OCI-LY3 (cell line): ENCODE results near the gene ESPL1.

Source experiments
- H2AFZ ChIP-seq: fragments of 200-600, 300-600 bp; shearing (Covaris generic); 2 replicates; pipeline ENCODE4 v1.6.0; 2014; ENCODE audit warnings: antibody characterized with exemption, low read depth, low read length
- H3K27ac ChIP-seq: fragments of 200-600, 300-600 bp; sonication (generic); 2 replicates; pipeline ENCODE4 v1.5.1; 2014; ENCODE audit warnings: mild to moderate bottlenecking, low read length, moderate library complexity, mixed read lengths
- H3K27me3 ChIP-seq: fragments of 200-600, 300-600 bp; sonication (generic); 2 replicates; pipeline ENCODE4 v1.6.1; 2014; ENCODE audit warnings: low read depth, low read length, mixed read lengths
- H3K36me3 ChIP-seq: fragments of 200-600, 300-600 bp; sonication (generic); replicated peaks from 2 replicates; pipeline ENCODE3; 2014; ENCODE audit warnings: low read depth, low read length, mixed read lengths
- H3K4me1 ChIP-seq: fragments of 300-600, 200-600 bp; sonication (generic); 2 replicates; pipeline ENCODE4 v1.6.1; 2014; ENCODE audit warnings: low read length, mixed read lengths
- H3K4me2 ChIP-seq: fragments of 200-600, 300-600 bp; sonication (generic); 2 replicates; pipeline ENCODE4 v1.6.1; 2014; ENCODE audit warnings: low read length, mixed read lengths
- H3K4me3 ChIP-seq: fragments of 300-600, 200-600 bp; sonication (generic); 2 replicates; pipeline ENCODE4 v1.5.1; 2014; ENCODE audit warnings: antibody characterized with exemption, mild to moderate bottlenecking, low read length, moderate library complexity
- H3K79me2 ChIP-seq: fragments of 300-600, 200-600 bp; shearing (Covaris generic); 2 replicates; pipeline ENCODE4 v1.6.1; 2014; ENCODE audit warnings: mild to moderate bottlenecking, low read length, mixed read lengths
- H3K9ac ChIP-seq: fragments of 300-600, 200-600 bp; shearing (Covaris generic); 2 replicates; pipeline ENCODE4 v1.6.0; 2014; ENCODE audit warnings: mild to moderate bottlenecking, low read length, moderate library complexity
- H3K9me3 ChIP-seq: fragments of 200-600, 300-600 bp; shearing (Covaris generic); 2 replicates; pipeline ENCODE4 v1.6.1; 2014; ENCODE audit warnings: low read length, mixed read lengths; ENCODE audit not compliant: insufficient read depth
- H4K20me1 ChIP-seq: fragments of 200-600, 300-600 bp; sonication (generic); 2 replicates; pipeline ENCODE4 v1.6.1; 2016; ENCODE audit warnings: low read length, mixed read lengths; ENCODE audit not compliant: insufficient read depth
- CTCF ChIP-seq: fragments of 200-600, 300-600 bp; sonication (generic); IDR thresholded peaks from 2 replicates; pipeline ENCODE4 v1.5.1; 2014; ENCODE audit warnings: antibody characterized with exemption, low read length, low read depth
- EZH2phosphoT487 ChIP-seq: fragments of 200-600 bp; shearing (Covaris generic); IDR thresholded peaks from 2 replicates; pipeline ENCODE4 v1.6.1; 2018; ENCODE audit warnings: antibody characterized with exemption, mixed run types, low read depth

Gene ESPL1

GRCh38 chr12:53324113-53324778, 56.1 kb downstream of the ESPL1 start:
- peak overlapping the region; percentile 86 for H3K4me3 ChIP-seq
- H3K9me3 ChIP-seq, result no peaks in the 10 kb centered on the region
- peaks cover 18% of the 10 kb centered on the region for H3K27me3 ChIP-seq
- H3K27ac ChIP-seq, result peak overlapping the region; percentile 75
- H3K79me2 ChIP-seq, result peaks cover 7% of the 10 kb centered on the region
- H2AFZ ChIP-seq, result peak overlapping the region; percentile 60
- no peak for TF ChIP-seq EZH2phosphoT487
- no peak for TF ChIP-seq CTCF
- peak overlapping the region; percentile 94 for H3K9ac ChIP-seq
- H4K20me1 ChIP-seq, result no peaks in the 10 kb centered on the region
- H3K36me3 ChIP-seq, result peaks cover 2% of the 10 kb centered on the region
- peak overlapping the region; percentile 73 for H3K4me2 ChIP-seq
- H3K4me1 ChIP-seq, result peaks cover 25% of the 10 kb centered on the region

DNA sequence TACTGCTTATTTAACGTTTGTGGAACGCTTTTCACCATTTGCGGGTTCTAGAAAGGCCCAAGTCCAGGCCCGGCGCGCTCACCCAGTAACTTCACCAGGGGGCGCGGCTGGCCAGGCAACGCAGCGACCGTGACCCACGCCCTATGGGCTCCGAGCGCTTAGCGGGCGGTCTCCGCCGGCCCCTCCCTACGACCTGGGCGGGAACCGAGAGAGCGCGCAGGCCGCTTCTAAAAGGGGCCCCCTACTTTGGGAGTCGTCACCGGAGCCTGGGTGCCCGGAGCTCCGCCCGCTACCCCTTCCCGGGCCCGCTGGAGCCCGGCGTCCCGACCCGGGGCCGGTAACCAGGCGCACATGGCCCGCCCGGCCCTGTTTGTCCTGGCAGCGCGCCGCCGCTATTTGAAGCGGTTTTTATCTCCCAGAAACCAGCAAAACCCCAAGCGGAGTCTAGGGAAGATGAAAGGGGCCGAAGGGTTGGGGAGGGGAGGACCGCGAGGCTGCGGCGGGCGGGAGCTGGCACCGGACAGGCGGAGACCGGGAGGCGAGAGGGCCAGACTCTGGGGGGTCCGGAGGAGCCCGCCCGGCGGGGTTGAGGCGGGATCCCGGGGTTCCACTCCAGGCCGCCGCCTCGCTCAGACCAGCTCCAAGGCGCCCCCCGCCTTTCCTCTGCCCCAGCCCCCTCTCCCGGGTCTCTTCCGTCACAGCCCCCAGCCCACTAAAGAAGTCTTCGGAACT, 56.8 kb downstream of the ESPL1 start:
- H3K4me1 ChIP-seq, result peaks cover 25% of the 10 kb centered on the region
- peak overlapping the region; percentile 94 for H3K9ac ChIP-seq
- no peak for TF ChIP-seq EZH2phosphoT487
- TF ChIP-seq CTCF, result peak; percentile 76
- H3K4me3 ChIP-seq, result peak overlapping the region; percentile 86
- peaks cover 7% of the 10 kb centered on the region for H3K79me2 ChIP-seq
- H3K36me3 ChIP-seq, result no peaks in the 10 kb centered on the region
- H3K27ac ChIP-seq, result peak overlapping the region; percentile 75
- no peaks in the 10 kb centered on the region for H3K9me3 ChIP-seq
- peaks cover 18% of the 10 kb centered on the region for H3K27me3 ChIP-seq
- peak overlapping the region; percentile 60 for H2AFZ ChIP-seq
- peak overlapping the region; percentile 73 for H3K4me2 ChIP-seq
- H4K20me1 ChIP-seq, result no peaks in the 10 kb centered on the region

DNA sequence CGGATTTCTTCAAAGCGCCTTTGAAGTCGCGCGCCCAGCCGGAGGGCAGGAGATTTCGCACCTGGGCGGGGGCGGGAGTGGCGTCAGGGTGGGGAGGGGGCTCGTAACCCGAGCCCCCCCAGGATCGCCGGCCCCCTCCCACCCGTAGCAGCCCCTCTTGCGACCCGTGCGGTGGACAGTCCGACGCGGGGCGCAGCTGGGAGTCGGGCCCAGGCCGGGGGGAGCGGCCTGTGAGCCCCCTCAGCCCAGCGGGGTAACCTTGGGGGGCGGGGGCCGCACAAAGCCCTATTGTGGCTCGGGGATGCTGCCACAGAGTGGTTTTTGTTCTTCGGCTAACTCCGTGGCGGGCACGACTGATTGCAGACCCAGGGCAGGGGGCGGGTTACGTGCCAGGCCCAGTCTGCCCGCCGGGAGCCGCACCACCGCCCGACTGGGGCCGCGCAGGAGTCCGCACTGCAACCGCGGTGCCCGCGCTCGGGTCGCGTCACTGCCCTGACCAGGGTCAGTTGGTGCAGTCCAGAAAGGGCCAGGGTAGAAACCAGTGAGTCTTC, 57.5 kb downstream of the ESPL1 start:
- peaks cover 4% of the 10 kb centered on the region for H3K79me2 ChIP-seq
- H2AFZ ChIP-seq, result no peak overlapping the region
- H3K4me1 ChIP-seq, result peaks cover 21% of the 10 kb centered on the region
- H3K9me3 ChIP-seq, result no peaks in the 10 kb centered on the region
- H3K27me3 ChIP-seq, result peaks cover 19% of the 10 kb centered on the region
- TF ChIP-seq EZH2phosphoT487, result no peak
- TF ChIP-seq CTCF, result no peak
- H3K4me3 ChIP-seq, result peak overlapping the region; percentile 86
- H3K4me2 ChIP-seq, result peak overlapping the region; percentile 73
- no peaks in the 10 kb centered on the region for H3K36me3 ChIP-seq
- H3K9ac ChIP-seq, result peak overlapping the region; percentile 94
- H4K20me1 ChIP-seq, result no peaks in the 10 kb centered on the region
- H3K27ac ChIP-seq, result peak overlapping the region; percentile 75

DNA sequence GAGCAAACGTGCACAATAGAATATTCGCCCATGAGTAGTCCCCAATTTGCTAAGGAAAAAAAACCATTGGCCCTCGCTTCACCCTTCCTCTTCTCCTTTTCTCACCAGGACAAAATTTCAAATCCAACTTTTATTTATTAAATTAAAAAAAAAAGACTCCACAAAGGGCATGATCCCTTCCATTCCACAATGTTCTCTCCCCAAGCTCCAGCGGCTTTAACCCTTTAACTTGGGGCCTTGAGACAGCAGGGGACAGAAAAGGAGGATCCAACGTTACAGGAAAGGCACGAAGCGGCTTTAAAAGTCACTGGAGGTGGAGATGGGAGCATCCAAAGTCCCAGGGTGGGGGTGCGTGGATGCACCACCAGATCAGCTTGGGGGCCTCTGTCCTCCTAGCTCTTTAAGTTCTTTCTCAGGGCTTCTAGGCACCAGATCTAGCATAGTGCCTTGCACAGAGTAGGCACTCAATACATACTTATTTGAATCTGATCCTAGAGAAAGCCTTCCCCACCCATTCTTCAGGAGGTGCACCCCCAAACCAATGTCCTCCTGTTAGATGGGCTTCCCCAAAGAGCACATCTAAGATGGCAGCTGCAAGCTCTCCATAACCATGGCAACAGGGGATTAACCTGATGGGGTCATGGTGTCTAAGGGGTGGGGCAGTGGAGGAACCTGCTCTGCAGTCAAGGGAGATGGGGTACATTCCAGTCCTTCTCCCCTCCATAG, 58.5 kb downstream of the ESPL1 start:
- H3K4me2 ChIP-seq, result peak overlapping the region; percentile 73
- H3K4me3 ChIP-seq, result peak overlapping the region; percentile 86

More for the DNA sequence above, 58.5 kb downstream of the ESPL1 start:
- no peak overlapping the region for H2AFZ ChIP-seq
- H3K9me3 ChIP-seq, result no peaks in the 10 kb centered on the region
- no peaks in the 10 kb centered on the region for H4K20me1 ChIP-seq
- no peaks in the 10 kb centered on the region for H3K79me2 ChIP-seq
- no peak overlapping the region for H3K9ac ChIP-seq
- no peak overlapping the region for H3K27ac ChIP-seq
- TF ChIP-seq CTCF, result no peak
- H3K36me3 ChIP-seq, result no peaks in the 10 kb centered on the region
- peaks cover 23% of the 10 kb centered on the region for H3K27me3 ChIP-seq
- H3K4me1 ChIP-seq, result peaks cover 18% of the 10 kb centered on the region
